Measurements from ENCODE around the gene SEMA6B.

SEMA6B gene

GRCh38 chr19:4570402-4570801 lies 10.9 kb upstream of the SEMA6B start:
- no peak for DNase-seq

- DNase-seq, result no peak
Measured at GRCh38 chr19:4568886-4569285, 9.4 kb upstream of the SEMA6B start.

- DNase-seq, result peak; percentile 34
Measured at GRCh38 chr19:4567584-4568071, 8.1 kb upstream of the SEMA6B start.

GRCh38 chr19:4566402-4567051 lies 7.0 kb upstream of the SEMA6B start:
- DNase-seq, result no peak

DNA sequence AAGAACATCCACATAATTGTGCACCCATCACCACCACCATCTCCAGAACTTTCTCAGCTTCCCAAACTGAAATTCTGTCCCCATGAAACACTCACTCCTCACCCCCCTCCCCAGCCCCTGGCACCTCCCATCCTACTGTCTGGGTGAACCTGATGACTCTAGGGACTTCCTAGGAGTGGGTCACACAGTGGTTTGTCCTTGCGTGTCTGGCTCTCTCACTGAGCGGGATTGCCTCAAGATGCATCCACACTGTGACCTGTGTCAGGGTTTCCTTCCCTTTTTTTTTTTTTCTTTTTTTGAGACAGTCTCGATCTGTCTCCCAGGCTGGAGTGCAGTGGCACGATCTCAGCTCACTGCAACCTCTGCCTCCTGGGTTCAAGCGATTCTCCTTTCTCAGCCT lies 4.1 kb upstream of the SEMA6B start:
- peak; percentile 8 for DNase-seq

DNA sequence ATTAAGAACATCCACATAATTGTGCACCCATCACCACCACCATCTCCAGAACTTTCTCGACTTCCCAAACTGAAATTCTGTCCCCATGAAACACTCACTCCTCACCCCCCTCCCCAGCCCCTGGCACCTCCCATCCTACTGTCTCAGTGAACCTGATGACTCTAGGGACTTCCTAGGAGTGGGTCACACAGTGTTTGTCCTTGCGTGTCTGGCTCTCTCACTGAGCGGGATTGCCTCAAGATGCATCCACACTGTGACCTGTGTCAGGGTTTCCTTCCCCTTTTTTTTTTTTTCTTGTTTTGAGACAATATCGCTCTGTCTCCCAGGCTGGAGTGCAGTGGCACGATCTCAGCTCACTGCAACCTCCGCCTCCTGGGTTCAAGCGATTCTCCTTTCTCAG lies 2.6 kb upstream of the SEMA6B start:
- peak; percentile 6 for DNase-seq

GRCh38 chr19:4557971-4558941 lies 1.2 kb downstream of the SEMA6B start:
- DNase-seq, result no peak

DNA sequence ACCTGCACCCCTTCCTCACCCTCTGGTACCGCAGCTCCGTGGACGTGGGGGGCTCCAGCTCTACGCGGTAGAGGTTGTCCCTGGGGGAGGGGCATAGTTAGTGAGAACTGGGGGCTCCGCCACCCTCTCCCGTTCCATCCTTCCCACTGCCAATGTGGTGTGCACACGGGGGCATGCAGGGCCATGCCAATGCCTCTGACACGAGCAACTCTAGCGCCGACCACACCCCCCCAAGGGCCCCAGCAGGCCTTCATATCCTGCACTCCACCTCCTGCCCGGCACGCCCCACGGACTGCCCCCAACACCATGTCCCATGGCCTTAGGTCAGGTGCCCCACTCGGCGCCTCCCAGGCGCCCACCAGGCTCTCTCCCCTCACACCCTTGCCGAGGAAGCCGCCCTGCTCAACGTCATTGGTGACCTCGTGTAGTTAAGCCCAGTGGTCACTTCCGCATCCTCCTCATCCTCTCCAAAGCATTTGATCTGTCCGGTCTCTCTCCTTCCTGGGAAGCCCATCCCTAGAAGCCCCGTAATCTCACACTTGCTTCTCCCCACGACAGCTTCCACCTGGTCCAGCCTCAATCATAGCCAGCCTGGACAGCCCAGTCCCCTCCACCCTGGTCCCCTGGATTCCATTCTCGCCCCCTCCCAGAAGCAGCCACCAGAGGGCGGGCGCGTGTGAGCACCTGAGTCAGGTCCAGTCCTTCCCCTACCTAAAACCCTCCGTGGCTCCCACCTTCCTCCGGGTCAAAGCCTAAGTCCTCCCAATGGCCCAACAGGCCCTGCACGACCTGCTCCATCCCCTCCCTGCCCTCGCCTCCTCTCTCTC lies 2.1 kb downstream of the SEMA6B start:
- no peak for DNase-seq

- no peak for DNase-seq
Measured at GRCh38 chr19:4556597-4557127, 2.8 kb downstream of the SEMA6B start.

GRCh38 chr19:4555657-4556561 lies 3.6 kb downstream of the SEMA6B start:
- no peak for DNase-seq

DNA sequence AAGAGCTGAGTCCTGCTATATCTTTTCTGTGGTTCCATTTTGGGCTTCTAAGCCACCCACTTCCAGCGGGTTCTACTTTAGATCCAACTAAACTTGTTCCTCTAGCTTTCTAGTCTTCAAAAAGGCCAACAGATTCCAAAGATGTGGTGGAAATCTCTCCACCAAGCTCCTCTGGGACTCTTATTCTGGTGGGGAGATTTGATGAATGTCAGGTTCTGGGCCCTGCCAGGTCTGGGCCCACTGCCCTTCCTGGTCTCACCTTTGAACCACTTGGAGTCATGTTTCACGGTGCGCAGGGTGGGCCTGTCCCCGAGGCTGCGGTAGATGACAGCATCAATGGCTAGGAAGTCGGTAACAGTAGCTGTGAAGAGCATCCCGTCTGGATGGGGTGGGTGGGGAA lies 4.8 kb downstream of the SEMA6B start:
- no peak for DNase-seq

DNA sequence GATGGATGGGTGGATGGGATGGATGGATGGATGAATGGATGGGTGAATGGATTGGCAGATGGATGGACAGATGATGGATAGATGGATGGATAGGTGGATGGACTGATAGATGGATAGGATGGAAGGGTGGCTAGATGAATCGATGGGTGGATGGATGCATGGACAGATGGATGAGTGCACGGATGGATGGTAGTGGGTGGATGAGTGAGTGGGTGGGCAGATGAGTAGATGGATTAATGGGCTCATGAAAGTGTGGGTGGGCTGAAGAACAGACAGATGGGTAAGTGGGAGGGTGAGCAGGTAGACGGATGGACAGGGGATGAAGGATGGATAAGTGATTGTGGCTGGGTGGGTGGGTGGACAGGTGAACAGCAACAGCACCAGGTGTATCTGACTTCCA lies 5.7 kb downstream of the SEMA6B start:
- DNase-seq, result no peak

- no peak for DNase-seq
Measured at GRCh38 chr19:4553092-4553695, 6.3 kb downstream of the SEMA6B start.

GRCh38 chr19:4552525-4552819 lies 7.0 kb downstream of the SEMA6B start:
- DNase-seq, result no peak

- no peak for DNase-seq
Measured at GRCh38 chr19:4550479-4551050, 8.9 kb downstream of the SEMA6B start.

- no peak for DNase-seq
Measured at GRCh38 chr19:4550018-4550417, 9.5 kb downstream of the SEMA6B start.

DNA sequence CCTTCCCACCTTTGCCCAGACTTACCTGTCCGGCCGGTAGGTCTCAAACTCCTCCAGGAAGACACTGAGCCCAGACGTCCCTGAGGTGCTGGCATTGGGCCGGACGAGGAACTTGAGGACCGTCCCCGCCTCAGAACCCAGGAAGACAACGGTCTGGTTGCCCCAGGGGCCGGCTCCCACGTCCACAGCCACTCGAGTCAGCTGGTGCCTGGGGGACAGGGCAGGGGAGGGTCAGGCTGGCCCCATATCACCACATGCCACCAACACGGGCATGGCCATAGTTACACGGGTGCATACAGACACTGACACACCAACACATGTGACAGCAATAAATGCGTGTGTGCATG lies 11.3 kb downstream of the SEMA6B start:
- no peak for DNase-seq

- DNase-seq, result no peak
Measured at GRCh38 chr19:4547303-4548237, 11.9 kb downstream of the SEMA6B start.

DNA sequence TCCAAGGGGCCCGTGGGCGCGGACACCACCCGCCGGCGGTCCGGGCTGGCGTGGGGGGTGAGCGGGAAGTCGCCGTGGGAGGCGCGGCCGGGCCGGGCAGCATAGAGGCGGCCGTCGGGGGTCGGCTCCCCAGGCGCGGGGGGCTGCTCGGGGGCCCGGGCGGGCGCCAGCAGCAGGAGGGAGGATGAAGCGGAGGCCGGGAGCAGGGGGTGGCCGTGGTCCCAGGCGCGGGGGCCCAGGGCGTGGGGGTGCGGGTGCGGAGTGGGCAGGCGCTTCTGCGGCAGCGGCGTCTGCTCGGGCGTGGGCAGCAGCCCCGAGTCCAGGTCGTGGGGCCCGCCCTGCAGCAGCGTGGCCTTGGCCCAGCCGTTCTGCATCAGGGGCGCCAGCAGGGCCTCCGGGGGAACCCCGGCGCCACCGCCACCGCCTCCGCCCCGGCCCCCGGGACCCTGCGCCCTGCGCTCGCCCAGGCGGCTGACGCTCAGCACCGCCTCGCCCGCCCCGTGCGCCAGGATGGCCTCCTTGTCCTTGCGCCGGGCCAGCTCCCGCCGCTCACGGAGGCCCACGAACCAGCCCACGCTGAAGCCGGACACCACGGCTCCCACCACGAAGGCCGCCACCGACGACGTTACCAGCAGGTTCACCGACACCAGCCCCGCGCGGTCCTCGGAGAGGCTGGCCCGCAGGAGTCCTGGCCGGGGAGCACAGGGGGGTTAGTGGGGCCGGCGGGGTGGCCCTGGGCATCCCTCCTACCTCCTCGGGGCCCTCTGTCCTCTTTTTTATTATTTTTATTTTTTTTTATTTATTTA lies 15.4 kb downstream of the SEMA6B start:
- DNase-seq, result no peak

Measured in CD4-positive, alpha-beta T cell treated with Interleukin-4 for 4 hours (primary cell).